Hematopoietic multipotent progenitor cell treated with erythropoietin and hydrocortisone succinate and interleukin-3 and kit ligand, for 6 days (in vitro differentiated cells): ENCODE results near the gene GREM2.

Experiments used
- DNase-seq: peaks from one replicate; pipeline ENCODE4 v3.0.0-alpha.2; 2015

Gene GREM2

DNA sequence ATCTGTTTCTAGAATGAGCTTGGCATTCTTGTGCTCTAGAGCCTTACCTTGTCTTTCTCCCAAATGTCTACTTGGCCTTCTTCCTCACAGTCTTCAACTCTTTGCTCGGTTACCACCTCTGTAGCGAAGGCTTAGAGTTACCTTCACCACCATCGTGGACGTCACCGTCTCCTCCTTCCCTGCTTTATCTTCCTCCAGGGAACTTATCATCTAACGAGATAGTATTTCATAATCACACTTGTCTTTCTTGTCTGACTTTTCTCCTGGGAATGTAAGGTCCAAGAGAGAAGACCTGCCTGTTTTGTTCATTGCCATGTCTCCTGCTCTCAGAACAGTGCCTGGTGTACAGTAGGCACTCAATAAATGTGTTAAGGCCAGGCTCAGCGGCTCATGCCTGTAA is 115.6 kb downstream of the GREM2 start:
- no peak for DNase-seq

GRCh38 chr1:240495601-240496000 is 116.4 kb downstream of the GREM2 start:
- no peak for DNase-seq

- peak; percentile 45 for DNase-seq
Measured at GRCh38 chr1:240492832-240493440, 119.0 kb downstream of the GREM2 start.

DNA sequence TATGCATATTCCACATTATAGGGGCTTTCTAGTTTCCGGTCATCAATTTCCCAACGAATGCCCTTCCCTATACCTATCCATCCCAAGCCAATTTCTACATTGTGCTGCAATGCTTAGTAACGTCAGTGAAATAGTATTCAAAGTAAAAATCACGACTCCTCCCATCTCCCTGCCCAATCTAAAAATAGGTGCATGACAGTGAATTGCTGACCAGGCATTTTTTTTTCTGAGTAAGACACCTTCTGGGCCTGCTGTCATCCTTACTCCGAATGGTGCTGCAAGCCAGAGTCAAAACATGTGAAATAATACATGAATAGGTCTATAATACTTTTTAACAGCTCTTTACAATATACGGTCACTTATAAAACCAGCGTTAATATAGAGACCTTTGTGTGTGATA is 120.2 kb downstream of the GREM2 start:
- DNase-seq: no peak

DNA sequence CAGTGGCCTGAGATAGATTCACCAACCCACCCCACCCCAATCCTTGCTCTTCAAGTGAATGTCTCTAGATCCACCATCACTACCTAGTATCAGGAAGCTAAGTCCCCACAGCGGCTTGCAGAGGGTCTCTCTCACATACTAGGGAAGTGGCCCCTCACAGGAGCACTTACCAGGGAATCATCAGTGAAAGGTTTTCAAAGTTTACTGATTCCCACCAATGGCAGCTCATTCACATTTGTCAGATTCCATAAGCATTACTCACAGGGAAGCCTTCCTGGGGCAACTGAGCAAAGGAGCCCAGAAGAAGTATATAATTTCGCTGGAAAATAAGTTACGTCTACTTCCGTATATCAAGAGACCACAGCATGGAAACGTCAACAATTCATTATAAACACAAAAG is 120.8 kb downstream of the GREM2 start:
- no peak for DNase-seq

- no peak for DNase-seq
Measured at GRCh38 chr1:240487493-240487892, 124.5 kb downstream of the GREM2 start.

- no peak for DNase-seq
Measured at GRCh38 chr1:240486611-240487010, 125.3 kb downstream of the GREM2 start.

DNA sequence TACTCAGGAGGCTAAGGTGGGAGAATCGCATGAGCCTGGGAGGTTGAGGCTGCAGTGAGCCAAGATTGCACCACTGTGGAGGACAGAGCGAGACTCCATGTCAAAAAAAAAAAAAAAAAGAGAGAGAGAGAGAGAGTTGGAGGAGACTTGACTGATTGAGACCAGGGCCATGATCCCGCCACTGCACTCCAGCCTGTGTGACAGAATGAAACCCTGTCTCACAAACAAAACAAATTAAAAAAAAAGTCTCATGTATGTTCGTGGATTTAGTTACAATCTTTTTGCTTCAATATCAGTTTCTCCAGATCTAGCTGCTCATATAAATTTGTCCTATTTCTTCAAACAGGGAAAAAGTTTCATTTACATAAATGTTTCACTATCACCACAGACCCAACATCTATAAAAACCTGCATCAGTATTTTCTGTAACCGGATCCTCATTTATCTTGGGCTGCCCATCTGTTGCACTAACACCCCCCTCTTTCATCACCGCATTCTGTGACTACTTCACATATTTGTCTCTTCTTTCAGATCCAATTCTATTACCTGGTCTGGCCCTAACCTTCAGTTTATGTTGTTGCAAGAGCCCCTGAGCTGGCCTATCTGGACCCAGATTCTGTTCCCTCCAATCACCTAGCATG is 127.0 kb downstream of the GREM2 start:
- no peak for DNase-seq

DNA sequence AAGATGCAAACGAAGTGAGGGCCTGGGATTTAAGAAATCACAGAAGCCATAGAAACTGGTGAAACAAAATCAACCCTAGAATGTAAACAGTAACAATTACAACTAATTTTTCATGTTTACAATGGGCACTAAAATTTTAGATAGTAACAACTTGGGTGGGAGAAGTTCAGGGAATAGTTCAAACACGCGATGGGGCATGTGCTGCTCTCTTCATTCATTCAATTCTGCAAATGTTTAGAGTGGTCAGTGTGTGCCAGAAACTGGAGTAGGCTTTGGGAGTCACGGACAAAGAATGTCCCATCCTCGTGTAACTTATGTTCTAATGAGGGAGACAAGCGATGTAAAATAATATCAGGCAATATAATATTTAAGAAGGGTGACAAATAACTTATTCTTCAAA is 133.4 kb downstream of the GREM2 start:
- DNase-seq: no peak

DNA sequence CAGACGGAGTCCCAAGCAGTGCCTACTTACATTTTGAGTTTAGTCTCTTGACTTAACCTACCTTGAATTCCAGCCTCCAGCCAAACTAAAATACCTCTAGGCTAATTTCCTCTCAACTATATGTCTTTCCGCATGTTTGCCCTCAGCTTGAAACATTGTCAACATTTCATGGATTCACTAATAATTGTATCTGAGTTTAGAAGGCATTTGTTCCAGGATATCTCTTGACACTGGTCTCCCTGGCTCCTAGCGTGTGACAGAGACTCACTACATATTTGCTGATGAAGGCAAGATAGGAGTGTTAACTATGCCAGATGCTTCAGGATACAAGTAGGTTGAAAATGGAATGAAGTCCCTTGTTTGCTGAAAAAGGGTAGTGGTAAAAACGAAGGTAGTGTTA is 136.1 kb downstream of the GREM2 start:
- no peak for DNase-seq

DNA sequence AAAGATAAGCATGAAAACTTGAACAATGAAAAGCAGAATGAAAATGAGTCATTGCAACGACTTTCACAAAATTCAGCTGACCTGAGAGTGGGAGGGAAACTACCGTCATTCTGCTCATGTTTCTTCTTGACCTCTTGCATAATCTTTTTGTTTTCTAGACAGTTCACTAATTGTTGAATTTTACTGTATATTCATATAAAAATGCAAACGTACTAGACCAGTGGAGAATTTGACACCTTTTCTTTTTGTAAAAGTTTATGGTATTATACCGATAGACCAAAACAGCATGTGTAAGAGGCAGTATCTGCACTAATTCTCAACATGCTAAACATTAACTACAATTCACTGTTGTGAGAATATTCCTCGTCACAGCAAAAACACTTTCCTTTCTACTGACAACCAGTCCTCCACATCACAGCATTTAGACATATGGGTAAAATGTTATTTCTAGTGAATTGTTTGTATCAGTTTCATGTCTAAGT is 137.8 kb downstream of the GREM2 start:
- DNase-seq: no peak

GRCh38 chr1:240468656-240469055 is 143.3 kb downstream of the GREM2 start:
- no peak for DNase-seq

- DNase-seq: no peak
Measured at GRCh38 chr1:240467895-240468294, 144.1 kb downstream of the GREM2 start.

DNA sequence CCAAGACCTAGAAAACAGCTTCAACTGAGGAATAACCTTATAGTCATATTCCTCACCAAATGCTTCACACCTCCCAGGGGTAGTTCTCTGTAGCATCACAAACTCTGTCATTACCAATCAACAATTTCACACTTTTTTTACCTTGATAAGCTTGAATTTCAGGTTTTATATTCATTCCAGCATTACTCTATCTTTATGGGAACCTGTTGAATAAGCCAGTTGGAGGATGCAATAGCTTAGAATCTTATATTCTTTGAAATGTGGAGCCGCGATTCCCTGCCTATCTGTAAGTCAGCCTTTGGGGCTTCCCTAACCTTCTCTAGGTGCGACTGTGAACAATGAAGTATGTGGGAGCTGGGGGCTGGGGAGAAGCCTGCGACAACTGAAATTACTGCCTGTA is 145.4 kb downstream of the GREM2 start:
- no peak for DNase-seq

- no peak for DNase-seq
Measured at GRCh38 chr1:240465531-240465940, 146.4 kb downstream of the GREM2 start.

DNA sequence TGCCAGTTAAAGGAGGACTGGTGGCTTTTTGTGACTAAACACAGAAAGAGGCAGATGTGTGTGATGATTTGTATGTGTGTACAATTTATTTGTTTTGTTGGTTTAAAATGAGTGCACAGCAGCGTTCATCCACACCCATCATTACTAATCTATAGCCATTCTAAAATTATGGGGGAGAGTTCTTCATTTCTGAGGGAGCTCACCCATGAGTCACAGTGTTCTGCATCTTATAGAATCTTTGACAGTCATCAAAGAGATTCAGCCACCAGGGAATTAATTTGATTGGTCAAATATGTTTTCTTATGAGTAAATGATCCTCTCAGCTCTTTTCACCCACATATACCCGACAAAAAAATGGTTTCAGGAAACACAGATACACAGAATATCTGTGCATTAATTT is 147.9 kb downstream of the GREM2 start:
- no peak for DNase-seq

DNA sequence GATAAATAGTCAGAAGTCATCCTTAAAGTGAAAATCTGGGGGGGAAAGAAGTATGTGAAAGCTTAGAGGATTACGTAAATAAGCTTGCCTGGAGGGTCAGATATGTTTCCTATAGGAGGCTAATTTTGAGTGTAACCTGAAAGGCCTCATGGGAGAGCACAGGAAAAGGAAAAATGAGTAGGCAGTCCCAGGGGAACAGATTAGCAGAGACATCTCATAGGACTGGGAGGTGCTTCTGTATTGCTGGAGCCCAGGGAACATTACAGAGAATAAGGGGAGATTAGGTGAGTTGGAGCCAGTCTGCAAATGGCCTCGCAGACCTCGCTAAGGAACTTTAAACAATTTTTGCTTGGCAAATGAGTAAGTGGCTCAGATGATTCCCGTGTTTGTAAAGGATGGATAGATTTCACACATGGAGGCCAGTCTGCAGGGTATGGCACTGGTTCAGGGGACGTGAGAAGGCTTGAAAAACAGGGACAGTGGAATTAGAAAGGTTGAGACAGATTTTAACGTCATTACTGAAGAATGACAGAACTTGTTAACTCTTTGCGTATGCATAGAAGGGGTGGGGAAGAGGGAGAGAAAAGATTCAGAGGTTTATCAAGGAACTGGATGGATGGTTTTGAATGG is 149.1 kb downstream of the GREM2 start:
- no peak for DNase-seq

DNA sequence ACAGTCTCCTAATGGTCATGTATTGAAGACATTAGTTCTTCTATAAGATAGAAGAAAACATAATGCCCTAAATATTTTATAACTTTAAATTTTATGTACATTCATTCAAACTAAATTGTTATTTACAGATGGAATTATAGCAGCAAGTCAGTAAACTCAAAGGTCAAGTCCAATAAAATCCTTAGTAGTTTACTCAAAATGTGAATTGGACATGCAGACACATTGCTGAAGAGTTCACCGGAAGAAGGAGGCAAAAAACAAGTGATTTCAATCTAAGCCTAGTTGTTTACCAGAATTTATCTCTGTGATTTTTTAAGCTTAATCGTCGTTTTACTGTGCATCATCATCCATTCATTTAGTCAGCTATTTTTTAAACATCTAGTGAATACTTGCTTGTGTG is 149.7 kb downstream of the GREM2 start:
- no peak for DNase-seq

DNA sequence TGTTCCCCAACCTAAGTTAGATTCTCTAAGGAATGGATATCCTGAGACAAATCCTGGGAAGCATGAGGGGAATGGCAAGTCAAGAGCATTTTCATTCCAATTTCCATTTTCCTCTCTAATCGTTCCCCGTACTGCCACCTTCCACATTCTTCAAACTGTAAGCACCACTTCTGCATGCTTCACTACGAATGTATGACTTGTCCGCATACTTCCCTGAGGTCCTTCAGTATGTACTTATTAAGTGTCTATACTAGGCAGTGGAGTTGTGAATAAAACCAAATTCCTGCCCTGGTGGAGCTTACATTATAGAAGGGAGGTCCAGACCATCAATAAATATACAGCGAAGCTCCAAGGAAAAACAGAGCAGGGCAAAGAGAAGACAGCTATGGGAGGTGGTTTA is 154.8 kb downstream of the GREM2 start:
- DNase-seq: no peak

- peak; percentile 26 for DNase-seq
Measured at GRCh38 chr1:240455228-240455821, 156.6 kb downstream of the GREM2 start.

DNA sequence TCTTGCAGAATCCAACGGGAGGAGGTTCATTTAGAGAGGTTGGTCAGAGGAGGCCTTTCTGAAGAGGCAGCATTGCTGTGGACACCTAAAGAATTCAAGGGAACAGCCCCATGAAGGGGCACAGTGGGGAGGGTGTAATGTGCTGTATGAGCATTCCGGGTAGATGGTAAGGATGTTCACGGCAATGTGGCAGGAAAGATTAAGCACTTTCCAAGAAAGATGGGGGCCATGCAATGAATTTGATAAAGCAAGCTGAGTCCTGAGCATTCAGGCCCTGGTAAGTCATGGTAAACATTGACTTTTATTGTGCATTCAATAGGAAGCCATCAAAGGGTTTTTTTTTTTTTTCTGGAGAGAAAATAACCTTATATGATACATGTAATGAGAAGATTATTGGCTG is 166.6 kb downstream of the GREM2 start:
- no peak for DNase-seq

- no peak for DNase-seq
Measured at GRCh38 chr1:240441669-240442068, 170.3 kb downstream of the GREM2 start.
